NCI-H1930 (cell line): ENCODE data around the gene FLOT1.
"Not testable (repeated sequence)": the region's sequence is repeated elsewhere in the genome, so short reads cannot be mapped to it uniquely, and the experiment has no call there.

Experiments used
- DNase-seq, 2 experiments: peaks; one replicate each; lab custom pipeline; 2025; lab: John Stamatoyannopoulos, UW

Gene FLOT1

GRCh38 chr6:30767158-30767943 is 24.9 kb upstream of the FLOT1 start:
- DNase-seq = no peak

DNA sequence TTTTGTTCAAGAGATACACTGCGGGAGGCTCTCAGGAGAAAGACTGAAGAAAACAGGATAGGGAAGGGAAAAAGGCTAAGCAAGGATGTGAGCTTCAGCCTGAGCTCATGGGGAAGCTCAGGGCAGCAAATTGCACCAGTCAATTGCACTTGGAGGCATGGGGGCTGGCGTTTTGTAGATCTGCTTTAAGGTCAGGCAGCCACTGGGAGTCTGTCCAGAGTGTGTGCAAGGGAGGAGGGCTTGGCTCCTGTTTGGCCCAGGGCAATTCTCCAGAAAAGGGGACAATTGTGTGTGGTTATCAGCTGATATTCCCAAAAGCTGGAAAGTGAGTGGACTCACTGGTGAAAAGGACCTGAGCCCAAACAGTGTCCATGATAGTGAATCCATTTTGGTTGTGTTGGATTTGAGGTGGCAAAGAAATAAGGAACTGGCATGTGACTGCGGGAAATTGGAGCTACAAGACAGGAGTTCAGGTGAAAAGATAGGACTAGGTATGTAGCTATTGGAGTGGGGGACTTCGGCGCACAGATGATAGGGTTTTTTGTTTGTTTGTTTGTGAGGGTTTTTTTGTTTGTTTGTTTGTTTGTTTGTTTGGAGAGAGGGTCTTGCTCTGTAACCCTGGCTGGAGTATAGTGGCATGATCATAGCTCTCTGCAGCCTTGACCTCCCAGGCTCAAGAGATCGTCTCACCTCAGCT is 24.1 kb upstream of the FLOT1 start:
- DNase-seq = no peak

GRCh38 chr6:30765495-30765894 is 23.0 kb upstream of the FLOT1 start:
- DNase-seq = not testable (repeated sequence)

DNA sequence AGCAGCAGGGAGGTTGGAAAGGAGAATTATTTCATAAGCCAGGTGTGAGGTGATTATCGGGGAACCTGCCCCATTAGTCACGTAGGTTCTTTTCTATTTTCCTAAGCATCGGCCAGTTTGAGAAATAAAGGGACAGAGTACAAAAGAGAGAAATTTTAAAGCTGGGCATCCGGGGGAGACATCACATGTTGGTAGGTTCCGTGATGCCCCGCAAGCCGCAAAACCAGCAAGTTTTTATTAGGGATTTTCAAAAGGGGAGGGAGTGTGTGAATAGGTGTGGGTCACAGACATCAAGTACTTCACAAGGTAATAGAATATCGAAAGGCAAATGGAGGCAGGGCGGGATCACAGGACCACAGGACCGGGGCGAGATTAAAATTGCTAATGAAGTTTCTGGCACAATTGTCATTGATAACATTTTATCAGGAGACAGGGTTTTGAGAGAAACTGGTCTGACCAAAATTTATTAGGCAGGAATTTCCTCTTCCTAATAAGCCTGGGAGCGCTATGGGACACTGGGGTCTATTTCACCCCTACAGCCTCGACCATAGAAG is 22.1 kb upstream of the FLOT1 start:
- DNase-seq = not testable (repeated sequence)

GRCh38 chr6:30763618-30764489 is 21.4 kb upstream of the FLOT1 start:
- no peak for DNase-seq

DNA sequence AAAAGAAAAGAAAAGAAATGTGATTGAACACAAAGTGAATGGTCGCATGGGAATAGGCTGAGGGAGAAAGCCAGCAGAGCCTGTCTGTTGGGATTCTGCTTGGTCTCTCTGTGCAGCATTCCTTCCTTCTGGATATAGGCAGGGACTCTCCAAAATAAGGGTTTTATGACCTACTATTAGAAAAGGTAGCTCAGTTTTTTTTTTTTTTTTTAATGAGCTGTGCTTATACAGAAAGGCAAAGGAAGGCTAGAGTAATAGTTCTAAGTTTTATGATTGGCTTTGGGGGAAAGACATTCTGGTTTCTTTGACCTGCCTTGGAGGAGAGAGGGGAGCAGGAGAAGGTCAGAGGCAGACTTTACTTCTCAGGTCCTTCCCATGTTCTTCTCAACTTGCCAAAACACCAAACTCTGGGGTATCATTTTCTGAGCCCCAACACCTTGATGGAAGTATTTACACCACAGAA is 20.7 kb upstream of the FLOT1 start:
- DNase-seq = no peak

DNA sequence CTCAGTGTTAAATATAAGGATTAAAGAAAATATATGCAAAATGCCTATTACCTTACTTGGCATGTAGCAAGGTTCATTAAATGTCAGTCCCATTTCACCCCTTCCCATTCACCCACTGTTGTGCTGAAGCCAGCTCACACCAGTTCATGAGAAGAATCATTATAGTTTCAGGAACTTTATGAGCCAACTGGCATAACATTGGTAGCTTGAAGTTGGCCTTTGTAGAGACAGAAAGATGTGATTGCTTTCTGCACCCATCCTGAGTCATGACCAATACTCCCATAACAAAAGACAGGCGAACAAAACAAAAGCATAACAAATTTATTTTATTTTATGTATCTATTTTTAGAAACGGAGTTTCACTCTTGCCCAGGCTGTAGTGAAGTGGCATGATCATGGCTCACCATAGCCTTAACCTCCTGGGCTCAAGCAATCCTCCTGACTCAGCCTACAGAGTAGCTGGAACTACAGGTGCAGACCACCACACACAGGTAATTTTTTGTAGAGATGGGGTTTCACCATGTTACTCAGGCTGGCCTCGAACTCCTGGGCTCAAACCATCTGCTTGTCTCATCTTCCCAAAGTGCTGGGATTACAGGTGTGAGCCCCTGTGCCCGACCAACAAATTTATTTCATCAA is 19.4 kb upstream of the FLOT1 start:
- no peak for DNase-seq

- DNase-seq = no peak
Observed at GRCh38 chr6:30760549-30760948, 18.1 kb upstream of the FLOT1 start.

DNA sequence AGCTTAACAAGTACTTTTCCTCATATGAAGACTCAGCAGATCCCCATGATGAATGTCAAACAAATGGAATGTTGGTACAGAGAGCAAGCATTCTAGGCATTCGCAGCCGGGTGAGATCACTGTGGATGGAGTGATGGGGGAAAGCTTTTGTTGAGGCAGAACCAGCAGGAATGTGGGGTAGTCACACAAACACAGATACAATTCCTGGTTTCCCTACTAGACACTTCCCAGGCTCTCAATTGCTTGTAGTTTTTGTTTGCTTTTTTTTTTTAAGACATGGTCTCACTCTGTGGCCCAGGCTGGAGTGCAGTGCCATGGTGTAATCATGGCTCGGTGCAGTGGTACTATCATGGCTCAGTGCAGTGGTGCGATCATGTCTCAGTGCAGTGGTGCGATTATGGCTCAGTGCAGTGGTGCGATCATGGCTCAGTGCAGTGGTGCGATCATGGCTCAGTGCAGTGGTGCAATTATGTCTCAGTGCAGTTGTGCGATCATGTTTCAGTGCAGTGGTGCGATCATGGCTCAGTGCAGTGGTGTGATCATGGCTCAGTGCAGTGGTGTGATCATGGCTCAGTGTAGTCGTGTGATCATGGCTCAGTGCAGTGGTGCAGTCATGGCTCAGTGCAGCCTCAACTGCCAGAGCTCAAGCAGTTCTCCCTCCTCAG is 17.2 kb upstream of the FLOT1 start:
- DNase-seq = no peak

- no peak for DNase-seq
Observed at GRCh38 chr6:30757261-30757904, 14.9 kb upstream of the FLOT1 start.

DNA sequence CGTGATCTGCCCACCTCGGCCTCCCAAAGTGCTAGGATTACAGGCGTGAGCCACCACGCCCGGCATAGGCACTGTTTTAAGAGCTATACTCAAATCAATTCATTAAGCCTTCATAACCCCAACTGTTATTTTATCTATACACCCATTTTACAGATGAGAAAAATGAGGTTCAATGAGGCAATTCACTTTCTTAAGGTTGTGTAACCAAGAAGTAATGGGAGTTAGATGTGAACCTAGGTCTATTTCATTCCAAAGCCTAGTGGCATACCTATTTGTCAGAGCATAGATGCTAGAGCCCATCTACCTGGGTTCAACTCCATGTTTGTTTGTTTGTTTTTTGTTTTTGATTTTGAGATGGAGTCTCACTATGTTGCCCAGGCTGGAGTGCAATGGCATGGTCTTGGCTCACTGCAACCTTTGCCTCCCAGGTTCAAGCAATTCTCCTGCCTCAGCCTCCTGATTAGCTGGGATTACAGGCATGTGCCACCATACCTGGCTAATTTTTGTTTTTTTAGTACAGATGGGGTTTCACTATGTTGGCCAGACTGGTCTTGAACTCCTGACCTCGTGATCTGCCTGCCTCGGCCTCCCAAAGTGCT is 14.0 kb upstream of the FLOT1 start:
- not testable (repeated sequence) for DNase-seq

GRCh38 chr6:30754631-30755030 is 12.1 kb upstream of the FLOT1 start:
- DNase-seq = no peak

GRCh38 chr6:30752157-30752927 is 9.9 kb upstream of the FLOT1 start:
- no peak for DNase-seq

GRCh38 chr6:30750379-30750668 is 7.8 kb upstream of the FLOT1 start:
- no peak for DNase-seq

DNA sequence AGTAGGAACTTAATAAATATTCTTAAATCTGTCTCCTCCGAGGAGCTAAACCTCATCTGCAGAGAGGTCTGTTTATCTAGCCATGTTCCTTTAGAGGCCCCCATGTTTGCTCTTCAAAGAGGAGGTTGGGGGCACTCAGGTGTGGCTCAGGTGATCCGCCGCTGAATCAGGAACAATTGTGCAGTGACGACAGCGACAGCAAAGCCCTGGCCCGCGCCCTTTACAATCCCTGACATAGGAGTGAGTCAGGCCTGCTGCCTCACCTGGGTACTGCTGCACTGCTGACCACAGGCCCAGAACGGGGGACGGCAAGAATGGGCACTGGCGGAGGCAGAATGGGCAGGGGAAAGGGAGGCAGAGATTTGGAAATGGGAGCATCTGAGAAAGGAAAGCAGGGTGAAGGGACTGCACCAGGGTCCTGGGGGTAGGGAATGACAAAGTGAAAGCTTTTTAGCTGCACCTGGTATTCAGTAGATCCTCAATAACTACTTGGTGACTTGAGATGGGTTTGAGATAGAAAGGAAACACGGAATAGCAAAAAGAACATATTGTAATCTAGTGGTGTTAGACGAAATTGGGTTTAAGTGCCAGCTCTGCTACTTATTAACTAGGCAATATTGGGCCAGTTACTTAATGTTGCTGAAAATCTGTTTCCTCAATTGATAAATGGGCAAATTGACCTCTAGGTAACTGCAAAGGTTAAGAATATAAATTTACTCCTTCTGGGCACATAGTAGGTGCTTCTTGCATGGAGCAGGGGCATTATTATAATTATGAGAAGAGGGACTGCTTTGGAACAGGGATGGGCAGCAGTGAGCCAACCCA is 7.3 kb upstream of the FLOT1 start:
- DNase-seq = no peak

DNA sequence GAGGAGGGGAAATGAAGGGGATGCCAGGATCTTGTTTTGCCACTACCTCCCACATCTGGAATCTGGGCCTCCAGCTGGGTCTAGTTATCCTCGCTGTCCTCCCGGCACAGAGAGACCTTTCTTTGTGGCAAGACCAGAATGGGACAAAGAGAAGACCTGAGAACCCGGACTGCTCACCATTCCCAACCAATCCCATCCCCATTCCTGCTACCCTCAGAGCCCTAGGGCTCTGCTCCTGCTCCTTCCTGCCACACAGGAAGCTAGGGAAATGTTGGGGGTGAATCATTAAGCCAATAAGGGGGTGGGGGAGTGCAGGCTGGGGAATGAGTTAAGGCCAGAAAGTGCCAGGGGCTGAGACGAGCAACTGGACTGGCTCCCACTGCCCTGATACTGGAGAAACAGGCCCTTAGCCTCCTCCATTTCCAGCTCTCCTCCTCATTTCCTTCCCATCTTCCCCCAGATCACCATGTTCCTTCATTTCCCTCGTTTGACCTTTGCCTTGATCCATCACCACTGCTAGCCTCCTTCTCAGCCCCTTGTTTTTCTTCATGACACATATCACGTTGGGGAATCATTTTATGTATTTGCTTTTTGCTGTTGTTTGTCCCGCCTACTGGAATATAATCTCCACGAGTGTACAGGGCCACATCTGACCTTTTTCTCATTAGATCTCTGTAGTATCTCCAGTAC is 6.5 kb upstream of the FLOT1 start:
- DNase-seq = no peak

DNA sequence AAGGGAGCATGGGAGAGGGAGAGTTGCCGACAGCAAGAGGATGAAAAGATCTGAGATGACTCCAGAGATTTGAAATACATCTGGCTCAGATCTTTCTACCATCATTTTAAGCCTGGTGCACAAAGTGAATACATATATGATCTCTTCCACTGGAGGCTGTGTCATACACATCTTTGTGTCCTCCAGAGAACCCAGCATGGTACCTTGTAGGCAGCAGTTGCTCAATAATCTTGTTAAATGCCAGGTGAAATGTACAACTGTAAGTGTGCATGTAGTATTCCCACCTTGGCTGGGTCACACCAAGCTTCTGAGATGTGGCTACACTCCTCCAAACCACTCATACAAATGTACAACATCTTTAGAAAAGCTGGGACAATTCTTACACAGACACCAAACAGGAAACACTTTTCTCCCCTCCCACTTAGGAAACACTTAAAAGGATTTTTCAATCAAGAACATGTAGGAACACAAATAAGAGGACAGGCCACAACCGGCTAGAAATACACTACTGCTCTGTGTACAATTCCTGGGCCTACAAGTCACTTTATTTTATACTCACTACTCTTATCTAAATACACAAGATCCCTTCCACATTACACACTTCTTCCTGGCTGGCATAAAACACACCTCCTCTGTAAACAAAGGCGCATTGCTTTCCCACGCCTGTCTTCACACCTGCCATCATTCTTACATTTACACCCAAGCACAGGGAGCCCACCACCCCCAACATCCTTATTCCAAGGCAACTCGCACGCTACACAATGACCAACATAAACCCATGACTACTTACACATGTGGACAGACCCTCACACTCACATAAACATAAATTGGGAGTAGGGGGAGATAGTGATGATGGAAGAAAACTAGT is 5.6 kb upstream of the FLOT1 start:
- DNase-seq = no peak
